ENCODE data around the gene ZIM2.

ZIM2 gene

DNA sequence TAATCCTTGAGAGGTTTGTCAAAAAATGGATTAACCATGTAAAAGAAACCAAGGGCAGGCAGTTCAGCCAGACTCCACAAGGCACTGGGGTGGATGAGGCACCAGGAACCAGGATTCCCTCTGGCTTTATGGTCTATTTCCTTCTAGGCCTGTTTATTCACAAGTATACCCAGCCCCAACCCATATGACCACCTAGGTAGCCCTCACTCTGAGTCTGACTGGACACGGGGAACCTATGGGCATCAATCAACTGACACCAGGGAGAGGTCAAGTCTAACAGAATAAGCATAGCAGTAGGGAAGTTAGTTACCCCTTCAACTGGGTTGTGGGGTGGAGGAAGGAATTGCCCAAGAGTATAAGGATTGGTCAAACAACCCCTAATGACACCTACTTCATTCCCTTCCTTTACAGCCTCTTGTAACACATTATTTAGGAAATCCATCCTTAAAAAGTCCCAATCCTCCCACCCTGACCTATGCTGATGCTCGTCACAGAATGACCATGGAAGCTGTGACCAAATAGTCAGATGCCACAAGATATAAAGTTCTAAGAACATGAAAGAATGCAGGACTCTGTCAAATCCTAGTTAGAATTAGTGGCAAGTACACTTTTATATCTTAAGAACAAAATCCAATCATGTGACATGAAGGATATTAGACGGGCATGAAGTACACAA lies 31.7 kb downstream of the ZIM2 start:
- no peak for DNase-seq (ENCODE audit: low read depth in 2 of 2)

DNA sequence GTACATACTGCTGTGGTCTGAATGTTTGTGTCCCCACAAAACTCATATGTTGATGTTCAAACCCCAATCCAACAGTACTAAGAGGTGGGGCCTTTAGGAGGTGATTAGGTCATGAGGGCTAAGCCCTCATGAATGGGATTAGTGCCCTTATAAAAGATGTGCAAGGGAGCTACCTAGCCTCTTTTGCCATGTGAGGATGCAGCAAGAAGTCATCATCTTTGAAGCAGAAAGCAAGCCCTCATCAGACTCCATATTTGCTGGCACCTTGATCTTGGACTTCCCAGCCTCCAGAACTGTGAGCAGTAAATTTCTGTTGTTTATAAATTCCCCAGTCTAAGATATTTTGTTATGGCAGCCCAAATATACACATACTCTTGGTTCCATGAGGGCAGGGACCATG lies 33.9 kb downstream of the ZIM2 start:
- DNase-seq (ENCODE audit: low read depth in 2 of 2) = no peak

DNA sequence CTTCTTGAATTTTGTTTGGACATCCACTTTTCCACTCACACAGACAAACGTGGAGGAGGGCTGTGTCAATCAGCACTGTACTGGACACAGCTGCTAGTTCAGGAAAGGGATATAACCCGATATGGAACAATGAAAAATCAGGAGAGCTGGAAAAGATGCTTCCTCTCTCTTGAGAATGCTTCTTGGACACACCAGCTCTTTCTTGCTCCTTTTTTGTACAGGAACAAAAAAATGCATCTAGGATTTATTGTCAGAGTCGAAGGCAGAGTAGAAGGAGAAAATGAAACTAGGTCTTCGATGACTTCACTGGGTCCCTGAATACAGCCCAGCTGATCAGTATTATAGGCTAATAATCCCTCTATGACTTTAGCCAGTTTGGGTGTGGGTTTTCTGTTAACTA lies 62.2 kb downstream of the ZIM2 start:
- DNase-seq (ENCODE audit: low read depth in 2 of 2) = no peak

DNA sequence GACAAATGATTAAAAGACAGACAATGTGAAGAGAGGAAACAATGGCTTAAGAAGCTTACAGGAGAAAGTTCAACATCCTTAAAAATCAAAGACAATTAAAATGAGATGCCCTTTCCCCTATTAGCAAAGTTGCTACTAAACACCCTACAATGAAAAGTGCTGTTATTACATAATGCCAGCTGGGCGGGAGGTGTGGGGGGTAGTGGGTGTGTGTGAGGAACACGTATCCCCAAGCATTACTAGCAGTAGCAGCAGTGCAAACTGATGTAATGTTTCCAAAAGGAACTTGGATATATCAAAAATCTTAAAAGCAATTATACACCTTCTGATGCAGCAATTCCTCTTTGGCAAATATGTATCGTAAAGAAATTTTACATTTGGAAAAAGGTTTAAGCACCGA lies 70.9 kb downstream of the ZIM2 start:
- DNase-seq (ENCODE audit: low read depth in 2 of 2) = no peak

DNA sequence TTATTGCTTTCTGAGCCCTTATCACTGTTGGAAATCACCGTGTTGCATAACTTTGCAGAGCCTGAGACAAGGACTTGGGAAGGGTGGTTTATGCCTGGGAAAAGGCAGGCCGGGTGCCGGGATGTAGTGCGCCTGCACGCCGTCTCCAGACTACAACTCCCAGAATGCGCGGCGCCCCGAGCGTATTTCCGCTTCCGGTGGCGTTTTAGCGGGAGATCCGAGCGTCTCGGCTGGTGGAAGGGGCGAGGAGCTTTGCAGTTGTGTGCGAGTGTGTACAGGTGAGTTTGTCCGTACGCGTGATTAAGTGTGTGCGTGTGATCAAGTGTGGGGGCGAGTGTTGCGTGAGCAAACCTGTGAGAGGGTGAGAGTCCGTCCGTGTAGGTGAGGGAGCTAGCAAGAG lies 75.4 kb downstream of the ZIM2 start:
- no peak for DNase-seq (ENCODE audit: low read depth in 2 of 2)

DNA sequence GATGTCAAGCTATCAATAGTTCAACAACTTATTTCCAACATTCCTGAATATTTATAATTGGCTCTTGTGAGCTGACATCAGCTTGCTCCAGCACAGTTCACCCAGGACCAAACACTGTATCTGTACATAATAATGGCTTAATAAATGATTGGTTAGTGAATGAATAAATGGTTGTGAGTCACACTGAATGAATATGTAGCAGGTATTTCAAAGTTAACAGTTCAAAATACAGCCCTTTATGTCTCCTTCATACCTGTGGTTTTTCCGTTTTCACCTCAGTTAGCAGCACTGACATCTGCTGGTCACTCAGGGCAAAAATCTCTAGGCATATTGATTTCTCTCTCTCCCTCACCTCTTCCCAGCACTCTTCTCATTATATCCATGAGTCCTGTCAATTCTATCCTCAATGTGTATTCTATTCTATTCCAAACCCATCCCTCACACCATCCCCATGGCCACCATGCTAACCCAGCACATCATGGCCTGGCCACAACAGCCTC lies 76.3 kb downstream of the ZIM2 start:
- DNase-seq (ENCODE audit: low read depth in 2 of 2) = no peak

DNA sequence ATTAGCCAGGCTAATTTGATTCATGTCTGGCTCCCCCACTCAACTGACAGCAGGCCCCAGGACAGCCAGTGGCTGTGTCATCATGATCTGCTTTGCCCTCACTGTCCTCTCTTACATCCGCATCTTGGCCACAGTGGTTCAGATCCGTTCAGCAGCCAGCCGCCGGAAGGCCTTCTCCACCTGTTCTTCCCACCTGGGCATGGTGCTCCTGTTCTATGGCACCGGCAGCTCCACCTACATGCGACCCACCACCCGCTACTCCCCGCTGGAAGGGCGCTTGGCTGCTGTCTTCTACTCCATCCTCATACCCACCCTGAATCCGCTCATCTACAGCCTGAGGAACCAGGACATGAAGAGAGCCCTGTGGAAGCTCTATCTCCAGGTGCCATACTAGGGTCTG lies 79.7 kb downstream of the ZIM2 start:
- no peak for DNase-seq (ENCODE audit: low read depth in 2 of 2)

DNA sequence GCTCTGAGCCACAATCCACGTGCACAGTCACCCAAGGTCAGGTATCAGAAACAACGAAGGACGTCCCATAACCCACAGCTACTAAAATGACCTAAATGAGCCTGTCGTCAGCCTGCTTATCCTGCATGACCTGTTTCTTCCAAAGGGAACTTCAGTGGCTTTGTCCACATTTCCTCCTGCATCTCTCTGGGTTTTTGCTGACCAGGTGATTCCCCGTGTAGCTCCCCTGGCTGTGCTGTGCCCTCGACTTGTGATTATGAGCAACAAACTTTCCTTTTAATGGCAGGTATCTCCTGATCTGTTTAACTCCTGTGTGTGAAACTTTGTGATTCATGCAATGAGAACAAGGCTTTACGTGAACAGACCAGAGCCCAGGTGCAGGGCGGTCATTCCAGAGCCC lies 81.0 kb downstream of the ZIM2 start:
- DNase-seq (ENCODE audit: low read depth in 2 of 2) = no peak

DNA sequence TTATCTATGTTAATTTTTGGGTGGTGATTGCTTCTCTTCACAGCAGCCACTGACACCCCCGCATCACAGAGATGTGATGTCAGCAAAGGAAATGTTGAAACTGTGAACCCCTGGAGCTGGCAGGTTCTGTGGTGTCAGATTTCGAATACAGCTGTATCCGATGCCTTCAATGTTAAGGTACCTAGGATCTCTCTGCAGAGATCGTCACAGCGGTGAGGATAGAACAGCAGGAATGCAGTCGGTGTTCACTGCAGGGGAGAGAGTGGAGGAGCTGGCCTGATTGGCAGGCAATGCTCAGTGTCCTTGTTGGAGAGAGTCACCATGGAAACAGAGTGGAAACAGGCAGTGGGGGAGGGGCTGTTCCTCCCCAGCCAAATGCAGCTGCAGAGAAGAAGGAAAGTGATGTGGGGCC lies 89.4 kb downstream of the ZIM2 start:
- DNase-seq (ENCODE audit: low read depth in 2 of 2) = no peak

DNA sequence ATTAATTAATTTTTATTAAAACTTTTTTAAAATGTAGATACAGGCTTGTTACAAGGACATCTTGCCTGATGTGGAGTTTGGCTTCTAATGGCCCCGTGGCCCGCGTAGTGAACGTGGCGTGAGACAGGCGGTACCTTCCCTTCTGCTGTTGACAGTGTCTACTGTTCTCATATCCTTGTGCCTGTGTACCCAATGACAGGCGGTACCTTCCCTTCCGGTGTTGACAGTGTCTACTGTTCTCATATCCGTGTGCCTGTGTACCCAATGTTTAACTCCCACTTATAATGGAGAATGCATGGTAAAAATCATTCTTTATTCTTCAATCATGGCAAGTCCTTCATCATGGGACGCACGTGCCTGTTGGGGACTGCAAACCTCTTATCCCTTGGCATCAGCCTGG lies 89.9 kb downstream of the ZIM2 start:
- no peak for DNase-seq (ENCODE audit: low read depth in 2 of 2)

DNA sequence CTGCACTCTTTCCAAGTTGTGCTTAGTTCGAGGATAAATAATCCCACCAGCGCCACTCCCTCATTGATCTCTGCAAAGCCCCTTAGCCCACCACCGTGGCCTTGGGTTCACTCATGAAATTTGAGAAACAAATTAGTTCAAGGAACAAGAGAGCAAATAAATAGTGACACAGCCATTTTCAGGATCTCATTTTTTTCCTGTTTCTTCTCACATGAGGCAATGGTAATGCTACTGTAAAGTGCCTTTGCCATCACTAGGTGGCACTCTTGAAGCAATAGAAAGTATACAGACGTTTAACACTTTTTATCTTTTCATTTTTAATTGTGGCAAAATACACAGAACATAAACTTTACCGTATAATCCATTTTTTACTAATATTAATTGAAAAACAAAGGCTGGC lies 92.1 kb downstream of the ZIM2 start:
- DNase-seq (ENCODE audit: low read depth in 2 of 2) = no peak

DNA sequence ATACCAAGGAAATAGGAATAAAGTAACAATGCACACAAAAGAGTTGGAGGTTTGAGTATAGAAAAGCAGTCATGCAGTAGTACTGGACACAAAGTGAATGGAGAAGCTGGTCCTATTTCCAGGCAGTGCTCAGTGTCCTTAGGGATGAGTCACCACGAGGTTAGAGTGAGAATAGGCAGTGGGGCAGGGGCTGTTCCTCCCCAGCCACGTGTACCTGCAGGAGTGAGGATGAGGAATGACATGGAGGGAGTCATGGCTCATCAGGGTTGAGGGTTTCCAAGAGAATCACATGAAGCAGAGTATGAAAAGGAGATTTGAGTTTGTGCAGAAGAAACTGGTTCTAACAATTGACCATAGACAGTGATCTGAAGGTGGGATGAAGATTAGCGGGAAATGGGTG lies 94.2 kb downstream of the ZIM2 start:
- DNase-seq (ENCODE audit: low read depth in 2 of 2) = no peak

DNA sequence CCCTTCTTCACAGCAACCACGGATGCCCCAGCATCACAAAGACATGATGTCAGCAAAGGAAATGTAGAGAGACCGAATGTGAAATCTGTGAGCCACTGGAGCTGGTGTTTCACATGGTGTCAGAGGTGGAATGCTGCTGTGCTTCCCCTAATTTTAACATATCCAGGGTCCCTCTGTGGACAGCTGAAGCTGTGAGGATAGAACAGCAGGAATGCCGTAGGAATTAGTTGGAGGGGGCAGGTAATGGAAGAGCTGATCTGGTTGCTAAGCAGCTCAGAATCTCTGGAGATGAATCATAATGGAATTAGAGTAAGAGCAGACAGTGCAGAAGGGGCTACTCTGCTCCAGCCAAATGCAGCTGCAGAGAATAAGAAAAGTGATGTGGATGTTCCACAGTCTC lies 100.0 kb downstream of the ZIM2 start:
- no peak for DNase-seq (ENCODE audit: low read depth in 2 of 2)

DNA sequence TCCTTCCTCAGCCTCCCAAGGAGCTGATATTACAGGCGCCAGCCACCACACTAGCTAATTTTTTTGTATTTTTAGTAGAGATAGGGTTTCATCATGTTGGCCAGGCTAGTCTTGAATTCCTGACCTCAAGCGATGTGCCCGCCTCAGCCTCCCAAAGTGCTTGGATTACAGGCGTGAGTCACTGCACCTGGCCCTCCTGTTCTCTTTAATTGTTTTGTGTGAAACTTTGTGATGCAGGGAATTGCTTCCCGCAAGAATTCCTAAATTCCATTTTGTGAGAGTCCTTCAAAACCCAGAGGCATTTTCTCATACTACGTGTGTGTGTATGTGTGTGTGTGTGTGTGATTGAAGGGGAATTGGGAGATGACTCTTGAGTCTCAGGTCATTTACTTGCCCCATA lies 104.0 kb downstream of the ZIM2 start:
- no peak for DNase-seq (ENCODE audit: low read depth in 2 of 2)

DNA sequence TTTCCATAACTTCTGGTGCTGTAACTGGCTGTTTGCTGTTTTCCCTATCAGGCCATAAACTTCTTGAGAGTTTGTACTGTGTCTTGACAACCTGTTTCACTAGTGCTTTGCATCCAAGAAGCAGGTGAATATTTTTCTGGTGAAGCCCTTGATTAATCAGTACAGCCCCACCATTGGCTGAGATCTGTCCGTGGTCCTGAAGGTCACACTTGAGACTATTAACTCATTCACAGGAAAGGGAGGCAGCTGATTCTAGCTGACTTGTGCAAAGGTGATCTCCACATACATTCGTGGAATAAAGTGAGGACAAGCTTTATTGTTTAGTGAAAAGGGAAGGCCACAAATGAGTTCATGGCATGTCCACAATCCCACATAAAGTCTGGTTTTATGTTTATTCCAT lies 107.5 kb downstream of the ZIM2 start:
- no peak for DNase-seq (ENCODE audit: low read depth in 2 of 2)

DNA sequence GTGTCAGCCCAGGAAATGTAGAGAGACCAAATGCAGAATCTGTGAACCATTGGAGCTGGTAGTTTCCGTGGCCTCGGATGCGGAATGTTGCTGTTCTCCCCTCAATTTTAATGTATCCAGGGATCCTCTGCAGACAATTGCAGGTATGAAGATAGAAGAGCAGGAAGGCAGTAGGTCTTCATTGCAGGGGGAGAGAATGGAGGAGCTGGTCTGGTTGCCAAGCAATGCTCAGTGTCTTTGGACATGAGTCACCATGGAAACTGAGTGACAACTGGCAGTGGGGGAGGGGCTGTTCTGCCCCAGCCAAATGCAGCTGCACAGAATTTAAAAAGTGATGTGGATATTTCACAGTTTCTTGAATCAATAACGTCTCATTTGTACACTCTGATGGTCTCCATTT lies 112.8 kb downstream of the ZIM2 start:
- no peak for DNase-seq (ENCODE audit: low read depth in 2 of 2)

DNA sequence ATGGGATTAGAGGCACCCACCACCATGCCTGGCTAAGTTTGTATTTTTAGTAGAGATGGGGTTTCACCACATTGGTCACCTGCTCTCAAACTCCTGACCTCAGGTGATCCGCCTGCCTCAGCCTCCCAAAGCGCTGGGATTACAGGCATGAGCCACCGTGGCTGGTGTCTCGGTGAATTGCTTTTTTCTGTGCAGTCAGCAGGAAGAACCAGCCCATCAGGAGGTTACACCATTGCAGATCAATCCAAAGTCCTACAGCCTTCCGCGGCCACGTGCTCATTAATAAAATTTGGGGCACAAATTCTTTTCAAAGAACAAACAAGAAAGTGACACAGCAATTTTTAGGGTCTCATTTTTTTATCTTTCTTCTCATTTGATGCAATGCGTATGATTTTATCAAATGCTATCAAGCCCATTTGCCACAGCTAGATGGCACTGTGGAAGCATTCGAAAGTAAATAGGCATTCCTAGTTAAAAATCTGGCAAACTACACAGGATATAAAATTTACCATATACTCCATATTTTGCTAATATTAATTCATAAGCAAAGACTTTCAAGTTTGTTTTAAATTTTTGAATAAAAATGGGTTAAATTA lies 114.6 kb downstream of the ZIM2 start:
- DNase-seq (ENCODE audit: low read depth in 2 of 2) = no peak

Measured in activated CD8-positive, alpha-beta memory T cell treated with anti-CD3 and anti-CD28 coated beads for 4 hours (primary cell).